HL-60 (cell line): ENCODE measurements around the gene COL11A2.

Experiments used
- DNase-seq, 2 experiments: peaks; one replicate each; pipeline ENCODE4 v3.0.0-alpha.2; 2010 to 2020; ENCODE audit warnings: low read depth in 1 of 2, low spot score in 1 of 2
- H3K27ac ChIP-seq: fragments of 250-450 bp; sonication (Bioruptor Pico); replicated peaks from 2 replicates; pipeline ENCODE4 v1.5.1; 2020; ENCODE audit warnings: mild to moderate bottlenecking, moderate library complexity
- H3K27me3 ChIP-seq: fragments of 250-450 bp; sonication (Bioruptor Pico); 2 replicates; pipeline ENCODE4 v1.5.1; 2021; ENCODE audit warnings: mild to moderate bottlenecking, moderate library complexity; ENCODE audit not compliant: insufficient read depth, poor library complexity, severe bottlenecking
- H3K4me3 ChIP-seq: replicated peaks from 2 replicates; pipeline ENCODE4 v1.5.1; 2011; ENCODE audit warnings: mild to moderate bottlenecking, control low read depth, low read length; ENCODE audit not compliant: insufficient read depth
- CTCF ChIP-seq: IDR thresholded peaks from one replicate; pipeline ENCODE4 v1.5.1; 2011; ENCODE audit warnings: low read length, control low read depth, inconsistent platforms; ENCODE audit not compliant: insufficient read depth
- GABPA ChIP-seq: IDR thresholded peaks from 2 replicates; pipeline ENCODE4 v1.6.1; 2012; ENCODE audit warnings: low read depth
- POLR2AphosphoS5 ChIP-seq: IDR thresholded peaks from 2 replicates; pipeline ENCODE4 v1.6.1; 2012; ENCODE audit warnings: low read depth
- REST ChIP-seq: IDR thresholded peaks from 2 replicates; pipeline ENCODE4 v1.6.1; 2012; ENCODE audit warnings: low read depth; ENCODE audit not compliant: insufficient replicate concordance
- SPI1 ChIP-seq: IDR thresholded peaks from 2 replicates; pipeline ENCODE4 v1.6.1; 2012; ENCODE audit warnings: low read depth, mild to moderate bottlenecking, borderline replicate concordance

COL11A2 gene

GRCh38 chr6:33185190-33185589, 7.1 kb downstream of the COL11A2 start:
- no peak for DNase-seq
- H3K4me3 ChIP-seq = no peak overlapping the region
- H3K27ac ChIP-seq = no peak overlapping the region
- no peak for TF ChIP-seq GABPA
- TF ChIP-seq REST = no peak
- no peak for TF ChIP-seq SPI1
- TF ChIP-seq CTCF = no peak
- no peak for TF ChIP-seq POLR2AphosphoS5
- H3K27me3 ChIP-seq = no peaks in the 10 kb centered on the region

GRCh38 chr6:33183071-33183683, 9.1 kb downstream of the COL11A2 start:
- Histone ChIP-seq H3K4me3 (no peak overlapping the region), H3K27me3 (no peaks in the 10 kb centered on the region), H3K27ac (peak overlapping the region; percentile 62)
- peak in 1 of 2 experiments; percentile 16 for DNase-seq
- peak; percentile 65; the same call in 1 of the 2 replicates for TF ChIP-seq SPI1
- peak; percentile 73 for TF ChIP-seq GABPA
- no peak for TF ChIP-seq REST
- no peak for TF ChIP-seq CTCF
- TF ChIP-seq POLR2AphosphoS5 = no peak

- no peaks in the 10 kb centered on the region for H3K27me3 ChIP-seq
- no peak for DNase-seq
- no peak for TF ChIP-seq GABPA
- TF ChIP-seq POLR2AphosphoS5 = no peak
- TF ChIP-seq CTCF = no peak
- no peak for TF ChIP-seq REST
- TF ChIP-seq SPI1 = no peak
- no peak overlapping the region for H3K27ac ChIP-seq
- no peak overlapping the region for H3K4me3 ChIP-seq
Measured at GRCh38 chr6:33181141-33181540, 11.1 kb downstream of the COL11A2 start.
